ENCODE data around the gene ENKD1.

Gene ENKD1

GRCh38 chr16:67648764-67649407 is 17.7 kb downstream of the ENKD1 start:
- no peak for DNase-seq

- DNase-seq = no peak
Measured at GRCh38 chr16:67648088-67648763, 18.3 kb downstream of the ENKD1 start.

GRCh38 chr16:67647681-67648080 is 18.9 kb downstream of the ENKD1 start:
- no peak for DNase-seq

GRCh38 chr16:67647111-67647651 is 19.4 kb downstream of the ENKD1 start:
- DNase-seq = no peak

- no peak for DNase-seq
Measured at GRCh38 chr16:67645397-67646121, 21.0 kb downstream of the ENKD1 start.

- DNase-seq = no peak
Measured at GRCh38 chr16:67644038-67644437, 22.5 kb downstream of the ENKD1 start.

GRCh38 chr16:67641779-67642708 is 24.5 kb downstream of the ENKD1 start:
- DNase-seq = no peak

- no peak for DNase-seq
Measured at GRCh38 chr16:67637625-67638024, 28.9 kb downstream of the ENKD1 start.

- DNase-seq = no peak
Measured at GRCh38 chr16:67636713-67637112, 29.8 kb downstream of the ENKD1 start.

GRCh38 chr16:67632415-67633172 is 34.0 kb downstream of the ENKD1 start:
- DNase-seq = no peak

GRCh38 chr16:67628216-67628615 is 38.3 kb downstream of the ENKD1 start:
- DNase-seq = no peak

GRCh38 chr16:67613808-67614207 is 52.7 kb downstream of the ENKD1 start:
- DNase-seq = peak; percentile 12

Data from CD4-positive, alpha-beta T cell treated with Interleukin-6 for 4 hours (primary cell).